Mucosa of stomach (tissue), 1 donor: Measurements from ENCODE around the gene SNX18.

Source experiments
- H3K27me3 ChIP-seq: one replicate; pipeline ENCODE4 v1.7.0; 2013; ENCODE audit warnings: mild to moderate bottlenecking, low read length; ENCODE audit not compliant: control insufficient read depth, insufficient read depth
- H3K36me3 ChIP-seq: one replicate; pipeline ENCODE4 v1.7.0; 2013; ENCODE audit warnings: low read length; ENCODE audit not compliant: control insufficient read depth, insufficient read depth
- H3K4me1 ChIP-seq: one replicate; pipeline ENCODE4 v1.7.0; 2013; ENCODE audit warnings: mild to moderate bottlenecking, low read length; ENCODE audit not compliant: control insufficient read depth, insufficient read depth
- H3K4me3 ChIP-seq: one replicate; pipeline ENCODE4 v1.7.0; 2013; ENCODE audit warnings: low read length
- H3K9ac ChIP-seq: one replicate; pipeline ENCODE4 v1.7.0; 2013; ENCODE audit warnings: mild to moderate bottlenecking, low read length, moderate library complexity
- H3K9me3 ChIP-seq: one replicate; pipeline ENCODE4 v1.7.0; 2013; ENCODE audit warnings: mild to moderate bottlenecking, low read length, moderate library complexity; ENCODE audit not compliant: control insufficient read depth
- donor health status: Pancreatic carcinoma.

The SNX18 gene

DNA sequence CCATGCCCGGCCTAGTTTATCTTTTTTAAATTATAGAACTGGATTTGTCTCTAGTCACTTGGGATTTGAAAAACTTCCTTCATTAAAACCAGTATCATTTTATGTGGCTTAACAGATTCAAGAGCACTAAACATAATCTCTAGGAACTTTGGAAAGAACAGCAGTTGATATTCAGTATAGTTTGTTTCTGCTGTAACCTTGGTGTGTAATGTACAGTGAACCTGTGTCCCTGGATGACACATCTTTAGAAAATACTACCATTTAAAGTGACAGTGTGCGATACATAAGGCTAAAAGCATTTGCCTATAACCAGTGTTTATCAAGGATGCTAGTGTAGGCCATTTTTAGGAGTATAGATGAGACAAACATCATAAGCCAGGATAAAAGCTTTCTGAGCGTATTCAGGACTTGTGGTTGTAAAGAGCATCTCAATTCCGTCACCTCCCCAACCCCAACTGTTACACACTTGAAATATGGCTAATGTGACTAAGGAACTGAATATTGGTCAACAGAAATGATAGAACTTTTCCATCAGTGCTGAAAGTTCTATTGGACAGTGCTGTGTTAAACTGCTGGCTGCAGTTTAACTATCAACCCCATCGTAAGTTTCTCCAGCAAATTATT lies 4.4 kb downstream of the SNX18 start:
- H3K27me3 ChIP-seq: no peaks in the 10 kb centered on the region
- no peaks in the 10 kb centered on the region for H3K9me3 ChIP-seq
- H3K9ac ChIP-seq: no peak overlapping the region
- no peaks in the 10 kb centered on the region for H3K36me3 ChIP-seq
- no peak overlapping the region for H3K4me3 ChIP-seq
- H3K4me1 ChIP-seq: peaks cover 45% of the 10 kb centered on the region

DNA sequence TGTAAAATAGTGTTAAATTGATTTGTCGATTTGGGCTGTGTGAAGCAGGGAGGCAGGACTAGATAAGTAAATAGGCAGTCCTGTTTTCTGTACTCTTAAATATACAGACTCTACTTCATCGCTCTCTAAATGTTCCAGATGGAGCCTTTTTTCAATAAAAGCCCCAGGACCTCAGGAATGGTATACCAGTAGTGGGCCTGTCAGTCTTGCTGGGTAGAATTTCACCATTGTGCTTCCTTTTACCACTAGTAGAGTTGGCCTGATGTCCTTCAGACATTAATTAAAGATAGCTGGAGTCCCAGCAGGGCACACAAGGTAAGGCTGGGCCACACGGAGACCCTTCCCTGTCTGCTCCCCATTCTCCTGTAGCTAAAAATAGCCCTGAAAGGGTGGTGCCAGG lies 6.0 kb downstream of the SNX18 start:
- Histone ChIP-seq H3K9me3 (no peaks in the 10 kb centered on the region), H3K27me3 (no peaks in the 10 kb centered on the region), H3K9ac (no peak overlapping the region), H3K4me1 (peaks cover 49% of the 10 kb centered on the region), H3K36me3 (no peaks in the 10 kb centered on the region), H3K4me3 (no peak overlapping the region)

DNA sequence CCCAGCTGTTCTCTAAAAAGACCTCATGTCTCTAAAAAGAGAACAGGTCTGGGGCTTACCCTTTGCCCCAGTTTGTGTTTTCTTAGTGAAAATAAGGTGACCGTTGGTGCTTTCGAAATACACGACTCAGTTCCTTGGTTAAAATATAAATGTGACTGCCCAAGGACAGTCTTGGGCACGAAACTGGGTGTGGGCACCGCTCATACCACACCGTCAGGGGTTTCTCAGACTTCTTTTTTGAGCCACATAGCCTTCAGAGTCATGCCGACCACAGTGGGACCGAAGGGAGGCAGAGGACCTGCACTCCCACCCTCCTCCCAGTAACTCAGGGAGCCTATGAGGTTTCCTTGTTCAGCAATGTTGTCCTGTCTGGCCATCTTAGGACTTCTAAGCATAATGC lies 6.5 kb downstream of the SNX18 start:
- H3K9me3 ChIP-seq: no peaks in the 10 kb centered on the region
- peaks cover 44% of the 10 kb centered on the region for H3K4me1 ChIP-seq
- H3K27me3 ChIP-seq: no peaks in the 10 kb centered on the region
- H3K9ac ChIP-seq: no peak overlapping the region
- no peaks in the 10 kb centered on the region for H3K36me3 ChIP-seq
- no peak overlapping the region for H3K4me3 ChIP-seq

DNA sequence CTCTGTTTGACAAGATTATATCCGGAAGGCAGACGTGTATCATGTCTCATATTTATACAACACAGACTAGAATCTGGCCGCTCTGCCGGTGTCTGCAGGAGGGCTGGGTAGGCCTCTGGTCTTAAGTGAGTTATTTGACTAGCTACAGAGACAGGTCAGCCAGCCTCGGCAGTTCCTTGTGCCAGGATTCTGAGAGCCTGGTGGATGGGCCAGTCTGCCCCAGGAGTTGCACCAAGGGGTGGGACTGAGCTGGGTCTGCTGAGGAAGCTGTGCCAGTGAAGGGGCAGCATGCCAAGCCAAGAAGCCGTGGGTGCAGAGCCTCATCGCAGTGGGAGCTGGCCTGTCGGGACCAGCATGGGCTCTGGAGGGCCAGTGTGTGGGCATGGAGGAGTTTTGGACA lies 7.1 kb downstream of the SNX18 start:
- Histone ChIP-seq H3K27me3 (no peaks in the 10 kb centered on the region), H3K9me3 (no peaks in the 10 kb centered on the region), H3K36me3 (no peaks in the 10 kb centered on the region), H3K9ac (no peak overlapping the region), H3K4me1 (peaks cover 38% of the 10 kb centered on the region), H3K4me3 (no peak overlapping the region)

DNA sequence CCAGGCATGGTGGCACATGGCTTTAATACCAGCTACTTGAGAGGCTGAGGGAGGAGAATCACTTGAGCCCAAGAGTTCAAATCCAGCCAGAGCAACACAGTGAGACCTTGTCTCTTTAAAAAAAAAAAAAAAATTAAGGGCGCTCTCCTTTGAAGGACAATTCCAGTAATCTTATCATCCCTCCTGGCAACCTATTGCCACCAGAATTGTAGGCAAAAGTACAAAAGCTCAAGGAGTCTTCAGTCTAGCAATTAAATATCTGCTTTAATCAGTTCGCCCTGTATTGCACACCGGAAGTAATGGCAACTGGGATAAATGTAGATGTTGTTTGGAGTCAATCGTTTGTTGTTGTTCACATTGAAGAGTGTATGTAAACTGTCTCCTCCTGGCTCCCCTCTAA lies 7.7 kb downstream of the SNX18 start:
- no peaks in the 10 kb centered on the region for H3K36me3 ChIP-seq
- H3K4me3 ChIP-seq: no peak overlapping the region
- H3K27me3 ChIP-seq: no peaks in the 10 kb centered on the region
- H3K9me3 ChIP-seq: no peaks in the 10 kb centered on the region
- no peak overlapping the region for H3K9ac ChIP-seq
- peaks cover 38% of the 10 kb centered on the region for H3K4me1 ChIP-seq

DNA sequence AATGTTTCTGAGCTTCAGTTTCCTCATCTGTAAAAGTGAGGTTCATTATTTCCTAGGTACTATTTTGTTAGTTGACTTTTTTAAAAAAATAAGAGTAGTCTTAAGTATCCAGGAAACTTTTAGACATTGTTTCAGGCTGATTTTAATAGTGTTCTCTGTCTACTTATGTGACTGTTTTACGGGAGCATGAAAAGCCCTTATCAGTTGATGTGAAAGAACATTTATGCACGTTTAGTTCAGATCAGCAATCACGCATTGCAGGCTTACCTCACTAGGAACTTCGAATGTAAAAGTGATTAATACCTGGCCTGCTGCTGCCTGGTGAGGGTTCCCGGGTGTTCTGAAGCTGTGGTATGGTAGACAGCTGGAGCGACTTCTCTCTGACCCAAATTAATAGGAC lies 8.1 kb downstream of the SNX18 start:
- Histone ChIP-seq H3K9me3 (no peaks in the 10 kb centered on the region), H3K4me3 (no peak overlapping the region), H3K27me3 (no peaks in the 10 kb centered on the region), H3K36me3 (no peaks in the 10 kb centered on the region), H3K4me1 (peaks cover 35% of the 10 kb centered on the region), H3K9ac (no peak overlapping the region)

DNA sequence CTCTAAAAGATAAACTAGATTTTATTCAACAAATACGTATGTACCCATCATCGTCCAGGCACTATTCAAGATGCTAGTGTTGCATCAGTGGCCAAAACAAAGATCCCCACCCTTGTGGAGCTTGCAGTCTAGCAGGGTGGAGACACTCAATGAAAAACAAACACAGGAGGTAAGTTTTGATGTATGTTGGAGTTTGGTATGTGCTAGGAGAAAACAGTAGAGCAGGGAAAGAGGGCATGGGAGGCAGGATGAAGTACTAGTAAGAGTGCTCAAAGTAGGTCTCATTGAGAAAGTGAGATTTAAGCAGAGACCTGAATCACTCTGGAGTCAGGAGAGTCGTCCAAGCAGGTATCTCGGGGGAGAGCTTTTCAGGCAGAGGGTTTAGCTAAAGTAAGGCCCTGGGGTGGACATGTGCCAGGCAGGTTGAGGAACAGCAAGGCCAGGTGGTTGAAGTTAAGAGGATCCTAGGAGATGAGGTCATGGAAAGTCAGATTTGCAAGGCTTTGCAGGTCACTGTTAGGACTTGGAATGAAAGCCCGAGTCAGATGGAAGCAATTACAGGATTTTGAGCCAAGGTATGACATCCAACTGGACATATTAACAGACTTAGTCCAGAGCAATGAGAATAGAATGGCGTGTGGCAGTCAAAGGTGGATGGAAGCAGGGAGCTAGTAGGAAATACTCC lies 9.2 kb downstream of the SNX18 start:
- Histone ChIP-seq H3K9ac (no peak overlapping the region), H3K9me3 (no peaks in the 10 kb centered on the region), H3K36me3 (no peaks in the 10 kb centered on the region), H3K27me3 (no peaks in the 10 kb centered on the region), H3K4me1 (peaks cover 26% of the 10 kb centered on the region), H3K4me3 (no peak overlapping the region)

DNA sequence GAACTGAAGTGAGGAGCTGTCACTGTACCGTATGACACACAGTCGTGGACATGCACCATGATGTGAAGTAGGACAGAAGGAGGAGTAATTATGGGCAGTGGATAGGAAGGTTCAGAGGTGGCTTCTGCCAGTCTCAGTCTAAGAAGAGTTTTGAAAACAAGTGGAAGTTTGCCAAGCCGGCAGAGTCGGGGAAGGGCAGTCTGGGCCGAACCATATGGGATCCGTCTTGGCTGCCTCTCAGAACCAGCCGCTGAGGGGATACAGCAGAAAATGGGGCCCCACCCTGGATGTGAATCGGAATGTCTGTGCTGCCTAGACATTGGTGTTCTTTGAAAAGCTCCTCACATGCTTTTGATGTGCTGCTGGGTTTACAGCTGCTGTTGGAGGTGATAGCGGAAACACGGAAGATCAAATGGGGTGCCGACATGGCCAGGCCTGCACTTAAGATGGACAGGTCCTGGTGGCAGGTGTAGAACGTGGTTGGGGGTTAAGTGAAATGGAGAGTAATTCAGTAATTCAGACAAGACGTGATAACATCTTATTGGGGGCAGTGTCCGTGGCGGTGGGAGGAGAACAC lies 11.2 kb downstream of the SNX18 start:
- Histone ChIP-seq H3K36me3 (no peaks in the 10 kb centered on the region), H3K9ac (no peak overlapping the region), H3K9me3 (no peaks in the 10 kb centered on the region), H3K27me3 (no peaks in the 10 kb centered on the region), H3K4me1 (peaks cover 32% of the 10 kb centered on the region), H3K4me3 (no peak overlapping the region)

DNA sequence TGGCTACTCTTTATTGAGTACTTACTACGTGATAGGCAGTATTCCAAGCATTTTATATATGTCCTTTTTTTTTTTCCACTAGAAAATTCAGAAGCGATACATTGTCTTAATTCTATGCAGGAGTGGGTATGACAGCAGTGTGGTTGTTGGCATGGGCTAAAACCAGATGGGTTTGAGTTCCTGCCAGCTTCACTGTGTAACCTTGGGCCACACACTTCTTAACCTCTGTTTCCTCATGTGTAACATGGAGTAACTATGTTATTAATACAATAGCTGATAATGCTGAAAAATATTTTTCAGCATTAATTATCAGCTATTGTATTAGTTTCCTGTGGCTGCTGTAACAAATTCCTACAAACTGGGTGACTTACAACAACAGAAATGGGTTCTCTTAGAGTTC lies 12.0 kb downstream of the SNX18 start:
- Histone ChIP-seq H3K4me3 (no peak overlapping the region), H3K27me3 (no peaks in the 10 kb centered on the region), H3K4me1 (peaks cover 40% of the 10 kb centered on the region), H3K36me3 (no peaks in the 10 kb centered on the region), H3K9ac (no peak overlapping the region), H3K9me3 (no peaks in the 10 kb centered on the region)

DNA sequence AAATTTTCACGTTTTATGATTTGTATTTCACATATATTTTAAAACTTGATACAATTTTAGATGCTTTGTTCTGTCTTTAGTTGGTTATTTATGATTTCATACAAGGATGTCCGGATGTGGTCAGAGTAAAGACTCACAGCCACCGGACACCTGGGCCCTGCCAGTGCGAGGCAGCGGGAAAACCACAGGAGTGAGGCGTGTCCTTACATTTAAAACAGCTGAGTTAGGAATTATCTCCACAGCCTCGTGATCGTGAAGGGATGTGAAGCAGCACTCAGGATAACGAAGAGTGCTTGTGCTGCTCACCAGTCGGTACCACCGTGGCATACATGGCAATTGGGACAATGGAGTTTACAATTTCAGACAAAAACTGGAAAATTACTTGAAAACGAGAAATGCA lies 14.0 kb downstream of the SNX18 start:
- Histone ChIP-seq H3K36me3 (no peaks in the 10 kb centered on the region), H3K4me1 (peaks cover 27% of the 10 kb centered on the region), H3K9me3 (no peaks in the 10 kb centered on the region), H3K9ac (no peak overlapping the region), H3K27me3 (no peaks in the 10 kb centered on the region), H3K4me3 (no peak overlapping the region)

DNA sequence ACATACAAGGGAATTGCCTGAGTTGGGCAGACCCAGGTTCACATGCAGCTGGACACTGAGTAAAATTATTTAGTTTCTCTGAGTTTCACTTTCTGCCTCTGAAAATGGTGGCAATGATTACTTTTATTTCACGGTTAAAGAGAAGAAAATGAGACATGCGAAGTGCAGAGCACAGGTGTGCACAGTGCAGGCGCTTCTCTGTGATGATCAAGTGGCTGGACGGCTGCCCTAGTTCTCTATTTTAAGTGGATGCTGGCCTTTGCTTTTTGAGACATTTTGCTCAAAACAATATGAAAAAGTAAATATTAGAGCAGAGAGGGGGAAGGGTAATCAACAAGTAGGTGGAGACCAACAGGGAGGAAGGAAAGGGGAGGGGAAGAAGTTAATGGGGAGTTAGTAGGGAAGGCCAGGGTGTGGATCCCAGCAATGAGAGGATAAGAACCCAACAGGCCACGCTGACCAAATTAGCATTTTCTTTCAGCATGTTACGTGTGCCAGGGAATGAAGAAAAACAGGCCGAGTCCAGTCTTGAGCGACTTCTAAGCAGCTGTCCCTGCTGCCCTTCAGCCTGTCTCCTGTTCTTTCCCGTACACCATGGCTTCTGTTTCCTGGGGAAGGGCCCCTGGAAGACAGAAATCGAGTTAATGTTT lies 16.1 kb downstream of the SNX18 start:
- Histone ChIP-seq H3K36me3 (no peaks in the 10 kb centered on the region), H3K4me3 (no peak overlapping the region), H3K27me3 (no peaks in the 10 kb centered on the region), H3K4me1 (peaks cover 16% of the 10 kb centered on the region), H3K9ac (no peak overlapping the region), H3K9me3 (no peaks in the 10 kb centered on the region)
